Measurements from ENCODE around the gene RPRD1B.

The RPRD1B gene

GRCh38 chr20:38132910-38133501 lies 99.5 kb downstream of the RPRD1B start:
- DNase-seq (ENCODE audit: low read depth), result no peak
- TF ChIP-seq, protein P1, sequence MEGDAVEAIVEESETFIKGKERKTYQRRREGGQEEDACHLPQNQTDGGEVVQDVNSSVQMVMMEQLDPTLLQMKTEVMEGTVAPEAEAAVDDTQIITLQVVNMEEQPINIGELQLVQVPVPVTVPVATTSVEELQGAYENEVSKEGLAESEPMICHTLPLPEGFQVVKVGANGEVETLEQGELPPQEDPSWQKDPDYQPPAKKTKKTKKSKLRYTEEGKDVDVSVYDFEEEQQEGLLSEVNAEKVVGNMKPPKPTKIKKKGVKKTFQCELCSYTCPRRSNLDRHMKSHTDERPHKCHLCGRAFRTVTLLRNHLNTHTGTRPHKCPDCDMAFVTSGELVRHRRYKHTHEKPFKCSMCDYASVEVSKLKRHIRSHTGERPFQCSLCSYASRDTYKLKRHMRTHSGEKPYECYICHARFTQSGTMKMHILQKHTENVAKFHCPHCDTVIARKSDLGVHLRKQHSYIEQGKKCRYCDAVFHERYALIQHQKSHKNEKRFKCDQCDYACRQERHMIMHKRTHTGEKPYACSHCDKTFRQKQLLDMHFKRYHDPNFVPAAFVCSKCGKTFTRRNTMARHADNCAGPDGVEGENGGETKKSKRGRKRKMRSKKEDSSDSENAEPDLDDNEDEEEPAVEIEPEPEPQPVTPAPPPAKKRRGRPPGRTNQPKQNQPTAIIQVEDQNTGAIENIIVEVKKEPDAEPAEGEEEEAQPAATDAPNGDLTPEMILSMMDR (IDR thresholded peaks at IDR 0.05; ENCODE audit: control insufficient read depth, insufficient read depth, low read depth, low read length, missing control alignments), result no peak
- no peak overlapping the region for H3K4me3 ChIP-seq (ENCODE audit: control insufficient read depth, low read depth, low read length)

DNA sequence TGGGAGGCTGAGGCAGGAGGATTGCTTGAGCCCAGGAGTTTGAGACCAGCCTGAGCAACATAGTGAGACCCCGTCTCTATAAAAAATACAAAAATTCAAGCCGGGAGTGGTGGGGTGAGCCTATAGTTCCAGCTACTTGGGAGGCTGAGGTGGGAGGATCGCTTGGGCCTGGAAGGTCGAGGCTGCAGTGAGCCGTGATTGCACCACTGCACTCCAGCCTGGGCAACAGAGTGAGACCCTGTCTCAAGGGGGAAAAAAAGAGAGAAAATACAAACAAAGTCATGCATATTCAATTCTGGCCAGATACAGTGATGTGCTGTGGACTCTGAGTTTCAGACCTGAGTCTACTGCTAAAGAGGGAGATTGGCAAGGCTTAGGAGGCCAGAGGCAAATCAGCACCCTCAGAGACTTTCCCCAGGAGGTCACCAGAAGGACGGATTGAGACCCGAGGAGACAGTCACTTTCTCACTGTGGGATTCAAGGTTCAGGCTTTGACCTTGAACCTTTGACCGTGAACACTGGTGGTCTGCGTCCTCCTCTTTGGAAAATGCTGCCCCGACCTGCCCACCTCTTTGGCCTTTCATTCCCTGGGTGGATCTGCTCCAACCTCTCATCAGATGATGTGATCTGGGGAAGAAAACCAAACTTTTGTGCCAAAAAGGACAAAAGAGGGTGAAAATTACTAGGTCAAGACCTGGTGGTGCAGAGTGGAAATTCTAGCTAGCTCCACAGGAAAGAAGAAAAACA lies 100.3 kb downstream of the RPRD1B start:
- H3K4me3 ChIP-seq (ENCODE audit: control insufficient read depth, low read depth, low read length), result no peak overlapping the region
- TF ChIP-seq, protein P1 (IDR thresholded peaks at IDR 0.05; ENCODE audit: control insufficient read depth, insufficient read depth, low read depth, low read length, missing control alignments), result no peak
- DNase-seq (ENCODE audit: low read depth), result no peak

- TF ChIP-seq, protein P1 (IDR thresholded peaks at IDR 0.05; ENCODE audit: control insufficient read depth, insufficient read depth, low read depth, low read length, missing control alignments), result no peak
- no peak for DNase-seq (ENCODE audit: low read depth)
- no peak overlapping the region for H3K4me3 ChIP-seq (ENCODE audit: control insufficient read depth, low read depth, low read length)
These were observed 101.1 kb downstream of the RPRD1B start for GRCh38 chr20:38134427-38135270.

GRCh38 chr20:38135271-38135650 lies 101.7 kb downstream of the RPRD1B start:
- H3K4me3 ChIP-seq (ENCODE audit: control insufficient read depth, low read depth, low read length), result no peak overlapping the region
- no peak for DNase-seq (ENCODE audit: low read depth)
- TF ChIP-seq, protein P1 (IDR thresholded peaks at IDR 0.05; ENCODE audit: control insufficient read depth, insufficient read depth, low read depth, low read length, missing control alignments), result no peak

GRCh38 chr20:38135651-38136420 lies 102.3 kb downstream of the RPRD1B start:
- TF ChIP-seq, protein P1 (IDR thresholded peaks at IDR 0.05; ENCODE audit: control insufficient read depth, insufficient read depth, low read depth, low read length, missing control alignments), result no peak
- no peak for DNase-seq (ENCODE audit: low read depth)
- no peak overlapping the region for H3K4me3 ChIP-seq (ENCODE audit: control insufficient read depth, low read depth, low read length)

All from AG09309 (cell line).